Heart right ventricle (tissue), 16 donors: ENCODE data around the gene CARS2. TPM values are rescaled to one million over a fixed set of nuclear protein-coding genes. Genes with fewer than 3 reads are reported as not detected.

Source experiments
- ATAC-seq, 8 donors: fragments of 200-7000 bp; cut with Tn5 transposase; one replicate each; pipeline ENCODE4 v1.9.1; 2020; ENCODE audit warnings: mild to moderate bottlenecking in 8 of 8, moderate library complexity in 8 of 8, moderate number of reproducible peaks in 1 of 8
- DNase-seq, 2 donors: peaks; one replicate each; pipeline ENCODE4 v3.0.0-alpha.2; 2020
- H3K27ac ChIP-seq, 10 donors: fragments of 200-600 bp; sonication (generic) in 2 of 10; one replicate each; pipeline versions ENCODE4 v1.5.0 to v1.8.0; 2020 to 2022; ENCODE audit warnings: mild to moderate bottlenecking in 3 of 10
- H3K27me3 ChIP-seq, 7 donors: fragments of 200-600 bp; one replicate each; pipeline ENCODE4 v1.8.0; 2021 to 2022; ENCODE audit warnings: mild to moderate bottlenecking in 2 of 7
- H3K36me3 ChIP-seq, 9 donors: fragments of 200-600 bp; sonication (generic) in 1 of 9; one replicate each; pipeline versions ENCODE4 v1.5.0 to v1.8.0; 2020 to 2022; ENCODE audit warnings: mild to moderate bottlenecking in 2 of 9
- H3K4me1 ChIP-seq, 9 donors: fragments of 200-600 bp; sonication (generic) in 1 of 9; one replicate each; pipeline versions ENCODE4 v1.5.0 to v1.8.0; 2020 to 2022; ENCODE audit warnings: mild to moderate bottlenecking in 4 of 9
- H3K4me3 ChIP-seq, 10 donors: fragments of 200-600 bp; sonication (generic) in 2 of 10; one replicate each; pipeline versions ENCODE4 v1.5.0 to v1.8.0; 2020 to 2022; ENCODE audit warnings: mild to moderate bottlenecking in 7 of 10, moderate library complexity in 2 of 10
- H3K9me3 ChIP-seq, 11 donors: fragments of 200-600 bp in 10 of 11; sonication (generic) in 2 of 11; one replicate each; pipeline versions ENCODE4 v1.5.0 to v1.8.0; 2013 to 2022; ENCODE audit warnings: mild to moderate bottlenecking in 2 of 11, control low read depth in 1 of 11, moderate library complexity in 1 of 11
- CTCF ChIP-seq, 9 donors: fragments of 200-600 bp; sonication (generic) in 2 of 9; IDR thresholded peaks; one replicate each; pipeline versions ENCODE4 v1.5.0 to v1.8.0; 2021 to 2022; ENCODE audit warnings: antibody characterized with exemption in 9 of 9, mild to moderate bottlenecking in 5 of 9, moderate library complexity in 1 of 9
- WGBS, 2 donors: extraction: QIAGEN DNeasy Blood & Tissue Kit; methylation state at CpG; one replicate each; pipeline ENCODE4 v1.1.7; 2013; ENCODE audit warnings: inconsistent platforms in 1 of 2; 5-methylcytosine and 5-hydroxymethylcytosine counted together
- intact Hi-C, 10 donors: fragments of 100-400 bp; cut with DNase I; formaldehyde crosslinking; loops; one replicate each; pipeline versions ENCODE4 v1.11.1 to v1.14.2; 2022
- polyA plus RNA-seq, 2 donors: library from polyadenylated mRNA; stranded (reverse); fragments of 200-250 nt; gene quantifications; one replicate each; pipeline ENCODE4 v1.2.3, GENCODE V29; 2013
- total RNA-seq, 10 donors: library from RNA; stranded (reverse); fragmentation: NEBNext Ultra II Directional in 3 of 10; extraction: Animal tissue kit (Norgen Biotek cat#: 25700) in 3 of 10; gene quantifications; one replicate each; pipeline versions ENCODE4 v1.2.1 to v1.2.4, GENCODE V29; 2021 to 2023
- donor health status: Arrhythmogenic right ventricular cardiomyopathy.
- donor health status: ischemic (EF 13 %, LVEDD 7.1; RV severe dilation, severe dysfunction).
- donor health status: healthy with polysubstance abuse.
- donor health status: DM: no; HTN: yes; CAD: no.
- donor health status: DM: no; HTN: no; CAD: no.
- donor health status: ischemic (EF 25% LVEDD 6.9; RV normal size, moderate dysfunction).
- donor health status: ischemic (EF 25% LVEDD 5.7; RV mildly dilated, moderate dysfunction).
- donor health status: healthy.
- donor health status: DM: yes; HTN: yes; CAD: no.
- donor health status: Ischemic cardiomyopathy.
- donor health status: ischemic (EF 35%, LVEDD 5.7; RV mildly dilated, moderate dysfunction).
- donor health status: nonischemic (EF 11% LVEDD 7.7; RV severe dilation, severe dysfunction).
- donor health status: DM: yes; HTN: yes; CAD: no.
- donor health status: PGD.
- donor health status: ischemic (EF 29% LVEDD 5.4; RV normal size, mild dysfunction).
- donor health status: nonischemic (EF 23%, LVEDD 6.1; RV moderate dilation, normal function).

CARS2 gene
- total and polyA plus RNA-seq, 12 donors, result 35.2 to 103 (median 44.0) TPM

- H3K4me3 ChIP-seq, result no peak overlapping the region
- H3K9me3 ChIP-seq, result no peaks in the 10 kb centered on the region
- no peak for TF ChIP-seq CTCF (IDR thresholded peaks at IDR 0.05)
- peaks cover 0 to 96% (median 52%) of the 10 kb centered on the region in 9 donors for H3K36me3 ChIP-seq
- ATAC-seq (no peak), DNase-seq (no peak)
- H3K4me1 ChIP-seq, result peaks cover 0 to 4% (median 0%) of the 10 kb centered on the region in 9 donors
- no peak overlapping the region for H3K27ac ChIP-seq
- WGBS, 2 donors, result 90 to 93% methylated on average over 12 of the region's 12 CpGs
- intact Hi-C loops, result loop anchor here in 1 of 10 donors (10.0 kb wide), 1 partner anchor 88 kb away; no protein-coding TSS in a partner anchor
- H3K27me3 ChIP-seq, result no peaks in the 10 kb centered on the region
These were observed 23.2 kb downstream of the CARS2 start for GRCh38 chr13:110682746-110683145.

- TF ChIP-seq CTCF (IDR thresholded peaks at IDR 0.05), result no peak
- Histone ChIP-seq H3K4me3 (no peak overlapping the region), H3K9me3 (no peaks in the 10 kb centered on the region), H3K4me1 (peaks cover 0 to 4% (median 0%) of the 10 kb centered on the region in 9 donors), H3K36me3 (peaks cover 0 to 89% (median 44%) of the 10 kb centered on the region in 9 donors), H3K27me3 (no peaks in the 10 kb centered on the region), H3K27ac (no peak overlapping the region)
- intact Hi-C loops, result loop anchor here in 1 of 10 donors (10.0 kb wide), 1 partner anchor 87 kb away; no protein-coding TSS in a partner anchor
- DNase-seq, result no peak
- 85 to 90% methylated on average over 15 of the region's 15 CpGs for whole genome bisulfite sequencing, 2 donors
- ATAC-seq, result no peak
These were observed 23.9 kb downstream of the CARS2 start for GRCh38 chr13:110681868-110682550.

- WGBS, 2 donors, result 80 to 87% methylated on average over 7 of the region's 7 CpGs
- no peaks in the 10 kb centered on the region for H3K9me3 ChIP-seq
- H3K36me3 ChIP-seq, result peaks cover 0 to 89% (median 44%) of the 10 kb centered on the region in 9 donors
- no peaks in the 10 kb centered on the region for H3K27me3 ChIP-seq
- ATAC-seq (no peak), DNase-seq (no peak)
- peak in 7 of 9 donors; percentile 26 to 51 (median 38) for TF ChIP-seq CTCF (IDR thresholded peaks at IDR 0.05)
- H3K4me1 ChIP-seq, result peaks cover 0 to 11% (median 0%) of the 10 kb centered on the region in 9 donors
- intact Hi-C loops, result loop anchor here in 1 of 10 donors (10.0 kb wide), 1 partner anchor 86 kb away; no protein-coding TSS in a partner anchor
- no peak overlapping the region for H3K4me3 ChIP-seq
- no peak overlapping the region for H3K27ac ChIP-seq
These were observed 25.1 kb downstream of the CARS2 start for GRCh38 chr13:110680852-110681251.

GRCh38 chr13:110677731-110678545 is 28.0 kb downstream of the CARS2 start:
- peaks cover 0 to 13% (median 0%) of the 10 kb centered on the region in 9 donors for H3K4me1 ChIP-seq
- no peak for DNase-seq
- peaks cover 0 to 7% (median 0%) of the 10 kb centered on the region in 11 donors for H3K9me3 ChIP-seq
- intact Hi-C loops, result no loop called here
- no peak for TF ChIP-seq CTCF (IDR thresholded peaks at IDR 0.05)
- WGBS, 2 donors, result 93% methylated on average over 28 of the region's 28 CpGs
- no peak for ATAC-seq
- no peaks in the 10 kb centered on the region for H3K27me3 ChIP-seq
- no peak overlapping the region for H3K27ac ChIP-seq
- H3K36me3 ChIP-seq, result peaks cover 0 to 67% (median 33%) of the 10 kb centered on the region in 9 donors
- no peak overlapping the region for H3K4me3 ChIP-seq
